ENCODE data around the gene EFCAB8.
A peak's percentile ranks its signal among the peaks of the same experiment; 100 is the strongest.

EFCAB8 gene, protein sequence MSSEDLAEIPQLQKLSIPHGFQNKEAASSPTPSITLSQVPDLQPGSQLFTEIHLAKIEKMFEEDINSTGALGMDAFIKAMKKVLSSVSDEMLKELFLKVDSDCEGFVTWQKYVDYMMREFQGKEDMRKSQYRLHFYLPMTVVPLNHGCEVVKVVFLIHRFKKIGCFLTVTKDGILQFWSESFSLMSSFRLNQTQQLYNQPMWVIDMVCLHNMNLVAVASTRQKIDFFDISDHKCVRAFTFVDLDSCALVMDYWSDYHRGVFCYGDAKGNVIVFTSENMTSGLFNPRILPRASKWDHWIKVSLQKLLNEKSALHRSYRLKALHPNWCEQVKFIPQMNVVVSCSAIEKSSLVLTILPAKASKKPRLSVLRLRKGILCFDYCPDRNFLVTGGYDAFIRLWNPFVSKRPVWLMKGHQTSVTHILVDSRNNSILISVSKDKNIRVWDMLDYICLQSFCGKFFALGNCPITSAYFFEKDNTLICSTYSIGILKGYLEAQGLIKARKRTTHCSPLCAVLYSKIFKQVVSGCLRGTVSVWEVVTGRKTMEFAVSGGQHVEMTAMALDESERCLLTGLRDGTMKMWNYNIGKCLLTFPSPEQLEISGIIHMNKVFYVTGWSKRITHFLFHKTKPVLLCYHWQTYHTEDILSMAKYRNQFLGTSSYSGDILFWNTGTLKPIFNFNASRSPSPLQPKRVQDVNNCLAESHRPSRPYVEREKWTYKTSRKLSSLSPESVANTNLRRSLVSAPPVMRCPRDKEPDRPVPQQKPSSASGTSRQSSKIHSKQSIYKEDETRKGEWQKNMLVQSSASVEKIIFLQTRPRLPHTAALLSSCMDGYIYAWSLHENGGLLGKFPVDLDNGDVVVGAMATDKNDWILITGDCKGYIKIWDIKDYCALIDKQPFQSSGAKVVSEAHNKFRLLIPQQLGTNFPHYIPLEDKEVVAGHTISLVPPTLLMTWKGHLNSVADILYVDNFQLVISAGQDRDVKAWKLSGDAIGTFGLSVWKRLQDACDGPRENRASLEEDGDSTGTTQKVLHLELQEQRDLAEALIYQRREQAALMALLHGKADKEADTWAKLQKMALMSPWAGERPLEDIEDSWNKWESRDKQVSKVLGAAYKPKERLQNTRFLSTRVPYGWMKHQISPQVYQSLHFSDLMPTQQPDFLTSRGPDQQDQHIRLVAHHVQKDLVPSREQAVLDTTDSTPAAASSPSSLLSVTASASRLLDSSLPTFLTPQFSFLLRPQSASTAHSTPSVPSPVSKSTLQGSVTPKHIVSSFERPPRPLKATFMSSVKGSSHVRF

GRCh38 chr20:32858701-32859372 is at the start of gene EFCAB8:
TSS of gene EFCAB8 (plus strand) at chr20:32858923. CDS start at chr20:32863793, 4,870 bp downstream.
- DNase-seq (ENCODE audit: low read depth in 3 of 3, low spot score in 1 of 3): no peak

- DNase-seq (ENCODE audit: low read depth in 3 of 3, low spot score in 1 of 3): no peak
Observed at GRCh38 chr20:32809907-32810306, 48.8 kb upstream of the EFCAB8 start.

DNA sequence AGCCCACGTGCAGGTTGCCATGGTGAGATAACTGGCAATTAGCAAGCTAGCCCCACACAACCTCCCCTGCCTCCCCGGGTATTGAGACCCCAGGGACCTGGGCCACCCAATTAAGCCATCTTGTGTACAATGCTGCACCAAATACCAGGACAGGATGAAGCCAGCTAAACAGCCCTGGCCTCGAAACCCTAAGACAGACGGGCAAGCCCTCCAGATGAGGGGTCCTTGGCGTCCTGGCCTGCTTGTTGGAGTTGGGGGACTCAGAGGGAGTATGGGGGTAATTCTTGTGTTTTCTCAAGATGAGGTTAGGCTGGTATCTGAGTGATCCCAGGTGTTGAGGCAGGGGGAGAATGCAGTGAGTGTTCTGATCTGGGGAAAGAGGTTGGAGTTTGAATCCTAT is 47.8 kb upstream of the EFCAB8 start:
- DNase-seq (ENCODE audit: low read depth in 3 of 3, low spot score in 1 of 3): no peak

DNA sequence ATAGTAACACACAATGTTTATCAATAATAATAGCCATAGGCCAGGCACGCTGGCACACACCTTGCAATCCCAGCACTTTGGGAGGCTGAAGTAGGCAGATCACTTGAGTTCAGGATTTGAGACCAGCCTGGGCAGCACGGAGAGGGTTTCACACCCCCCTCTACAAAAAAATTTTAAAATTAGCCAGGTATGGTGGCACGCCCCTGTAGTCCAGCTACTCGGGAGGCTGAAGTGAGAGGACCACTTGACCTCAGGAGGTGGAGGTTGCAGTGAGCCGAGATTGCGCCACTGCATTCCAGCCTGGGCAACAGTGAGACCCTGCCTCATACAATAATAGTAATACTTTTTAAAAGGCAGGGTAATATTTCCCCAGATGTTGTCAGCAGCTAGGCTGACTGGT is 46.8 kb upstream of the EFCAB8 start:
- DNase-seq (ENCODE audit: low read depth in 3 of 3, low spot score in 1 of 3): no peak

DNA sequence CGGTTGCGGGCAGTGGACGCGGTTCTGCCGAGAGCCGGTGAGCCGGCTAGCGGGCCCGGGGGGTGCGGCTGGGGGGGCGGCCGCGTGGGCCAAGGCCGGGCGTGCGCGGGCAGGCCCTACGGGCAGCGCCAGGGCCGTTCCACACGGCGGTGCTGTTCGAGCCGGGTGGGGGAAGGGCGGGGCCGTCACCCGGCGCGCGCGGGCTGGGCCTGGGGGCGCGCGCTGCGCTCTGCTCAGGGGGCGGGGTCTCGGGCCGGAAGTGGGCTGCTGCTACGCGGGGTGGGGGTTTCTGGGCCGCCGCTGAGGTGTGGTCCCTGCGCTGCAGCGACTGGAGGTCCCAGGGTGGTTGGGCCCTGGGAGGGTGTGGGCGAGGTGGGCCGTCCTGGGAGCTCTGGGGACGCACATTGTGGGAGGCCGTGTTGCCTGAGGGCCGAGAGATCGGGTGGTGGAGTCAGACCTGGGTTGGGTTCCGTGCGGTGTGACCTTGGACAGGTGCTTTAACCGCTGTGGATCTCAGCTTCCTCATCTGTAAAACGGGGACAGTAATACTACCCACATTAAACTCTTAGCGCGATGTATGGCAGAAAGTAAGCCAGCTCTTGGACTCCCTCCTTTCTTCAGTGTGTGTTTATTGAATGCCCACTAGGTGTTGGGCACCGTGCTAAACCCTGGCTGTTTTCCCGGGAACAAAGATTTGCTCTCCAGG is 38.6 kb upstream of the EFCAB8 start:
- DNase-seq (ENCODE audit: low read depth in 3 of 3, low spot score in 1 of 3): peak; percentile 49 to 87 (median 74)

GRCh38 chr20:32820698-32821377 is 37.9 kb upstream of the EFCAB8 start:
- no peak for DNase-seq (ENCODE audit: low read depth in 3 of 3, low spot score in 1 of 3)

- no peak for DNase-seq (ENCODE audit: low read depth in 3 of 3, low spot score in 1 of 3)
Observed at GRCh38 chr20:32822225-32822624, 36.5 kb upstream of the EFCAB8 start.

DNA sequence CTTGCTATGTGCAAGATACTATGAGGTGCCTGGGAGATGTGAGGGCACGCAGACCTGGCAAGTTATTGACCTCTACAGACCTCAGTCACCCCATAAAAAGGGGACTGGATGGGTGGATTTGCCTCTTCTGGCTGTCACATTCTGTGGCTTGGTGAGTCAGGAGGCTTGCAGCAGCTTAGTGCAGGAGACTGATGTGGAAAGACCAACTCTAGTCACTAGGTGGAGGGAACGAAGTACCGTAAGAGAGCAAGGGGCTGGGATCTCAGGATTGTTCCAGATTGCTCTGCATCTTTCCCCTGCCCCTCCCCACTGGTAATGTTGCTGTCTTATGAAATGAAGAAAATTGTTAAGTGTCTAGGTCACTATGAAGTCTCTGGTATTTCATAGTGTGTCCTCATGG is 35.6 kb upstream of the EFCAB8 start:
- DNase-seq (ENCODE audit: low read depth in 3 of 3, low spot score in 1 of 3): no peak

DNA sequence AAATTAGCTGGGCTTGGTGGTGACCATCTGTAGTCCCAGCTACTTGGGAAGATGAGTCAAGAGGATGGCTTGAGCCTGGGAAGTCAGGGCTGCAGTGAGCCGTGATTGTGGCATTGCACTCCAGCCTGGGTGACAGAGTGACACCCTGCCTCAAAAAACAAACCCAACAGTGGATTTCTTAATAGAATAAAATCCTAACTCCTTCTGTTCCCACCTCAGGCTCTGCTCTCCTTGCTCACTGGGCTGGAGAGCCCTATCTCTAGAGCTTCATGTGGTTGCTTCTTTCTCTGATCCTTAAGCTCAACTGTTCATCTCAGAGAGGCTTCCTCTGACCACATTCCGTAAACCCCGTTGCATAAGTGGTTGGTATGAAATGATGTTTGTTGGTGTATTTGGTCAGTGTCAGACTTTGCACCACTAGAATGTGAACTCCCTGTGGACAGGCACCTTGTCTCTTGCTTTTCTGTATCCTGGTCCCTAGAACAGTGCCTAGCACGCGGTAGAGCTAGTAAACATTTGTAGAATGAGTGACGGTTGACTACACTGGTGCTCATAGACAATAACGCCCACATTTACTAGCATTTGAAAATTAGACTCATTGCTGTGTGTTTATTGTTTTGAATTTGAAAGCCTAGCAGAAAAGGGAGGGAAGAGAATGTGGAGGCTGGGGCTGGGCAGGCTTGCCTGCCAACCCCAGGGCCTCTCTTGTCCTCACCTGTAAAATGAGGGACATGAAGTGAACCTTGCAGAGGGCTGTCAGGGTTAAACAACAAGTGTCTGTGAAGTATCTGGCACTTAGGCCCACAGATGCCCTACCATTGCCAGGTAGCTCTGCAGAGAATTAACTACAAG is 34.8 kb upstream of the EFCAB8 start:
- no peak for DNase-seq (ENCODE audit: low read depth in 3 of 3, low spot score in 1 of 3)

GRCh38 chr20:32828029-32828680 is 30.6 kb upstream of the EFCAB8 start:
- DNase-seq (ENCODE audit: low read depth in 3 of 3, low spot score in 1 of 3): no peak

DNA sequence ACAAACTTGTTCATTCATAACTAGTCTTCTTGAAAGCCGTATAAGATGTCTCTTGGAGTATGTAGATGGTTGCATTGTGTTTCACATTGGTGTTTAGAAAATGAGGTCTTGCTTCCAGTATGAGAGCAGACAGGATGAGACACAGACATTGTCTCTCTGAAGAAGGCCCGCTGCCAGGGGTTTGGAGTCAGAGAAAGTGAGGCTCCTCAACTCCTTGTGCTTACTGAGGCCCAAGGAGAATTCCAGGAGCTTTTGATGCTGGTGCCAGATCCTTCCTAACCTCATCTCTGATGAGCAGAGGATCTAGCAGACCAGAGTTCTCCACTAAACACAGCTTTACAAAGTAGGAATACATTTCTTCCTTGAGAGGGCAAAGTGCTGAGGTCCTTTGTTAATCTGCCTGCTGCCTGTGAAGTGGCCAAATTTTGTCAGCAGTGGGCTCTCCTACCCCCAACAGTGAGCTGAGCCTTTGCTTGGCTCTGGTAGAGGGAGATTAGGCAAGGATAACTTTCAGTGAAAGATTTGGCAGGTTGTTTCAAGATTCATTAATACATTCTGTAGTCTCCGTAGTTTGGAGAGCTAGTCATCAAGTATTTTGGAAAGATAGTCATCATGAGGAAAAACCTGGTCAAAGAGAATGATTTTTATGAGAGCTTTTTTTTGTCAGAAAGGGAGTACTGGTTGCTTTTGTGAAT is 29.3 kb upstream of the EFCAB8 start:
- DNase-seq (ENCODE audit: low read depth in 3 of 3, low spot score in 1 of 3): no peak

DNA sequence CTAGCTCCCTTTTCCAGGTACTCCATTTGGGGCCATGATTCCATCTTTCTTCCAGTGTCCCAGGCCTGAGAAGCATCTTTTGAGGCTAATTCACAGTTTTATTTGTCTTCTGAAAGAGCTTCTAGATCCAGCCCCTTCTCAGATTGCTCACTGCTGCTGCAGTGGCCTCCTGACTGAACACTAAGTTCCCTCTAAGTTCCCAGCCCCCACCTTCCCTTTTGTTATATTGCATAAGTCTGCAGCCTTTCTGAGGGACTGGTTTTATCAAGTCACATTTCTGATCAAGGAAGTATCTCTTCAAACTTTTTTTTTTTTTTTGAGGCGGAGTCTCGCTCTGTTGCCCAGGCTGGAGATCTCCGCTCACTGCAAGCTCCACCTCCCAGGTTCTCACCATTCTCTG is 28.3 kb upstream of the EFCAB8 start:
- DNase-seq (ENCODE audit: low read depth in 3 of 3, low spot score in 1 of 3): no peak

DNA sequence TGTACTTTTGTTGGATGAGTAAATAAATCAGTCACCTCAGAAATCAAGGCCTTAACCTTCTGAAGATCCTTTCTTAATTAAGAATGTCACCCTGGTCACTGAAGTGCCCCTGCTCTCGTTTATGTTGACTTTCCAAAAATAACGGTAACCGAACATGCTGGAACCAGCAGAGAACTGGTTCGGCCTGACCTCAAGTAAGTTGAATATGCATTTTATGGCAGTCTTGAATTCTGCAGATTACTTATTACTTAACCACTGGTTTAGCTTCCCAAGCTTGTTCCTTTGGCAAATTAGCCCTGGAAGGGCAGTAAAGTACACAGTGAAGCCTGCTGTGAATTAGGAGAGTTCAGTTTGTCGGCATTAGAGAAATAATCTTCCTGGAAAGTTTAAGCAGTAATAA is 26.7 kb upstream of the EFCAB8 start:
- DNase-seq (ENCODE audit: low read depth in 3 of 3, low spot score in 1 of 3): no peak

DNA sequence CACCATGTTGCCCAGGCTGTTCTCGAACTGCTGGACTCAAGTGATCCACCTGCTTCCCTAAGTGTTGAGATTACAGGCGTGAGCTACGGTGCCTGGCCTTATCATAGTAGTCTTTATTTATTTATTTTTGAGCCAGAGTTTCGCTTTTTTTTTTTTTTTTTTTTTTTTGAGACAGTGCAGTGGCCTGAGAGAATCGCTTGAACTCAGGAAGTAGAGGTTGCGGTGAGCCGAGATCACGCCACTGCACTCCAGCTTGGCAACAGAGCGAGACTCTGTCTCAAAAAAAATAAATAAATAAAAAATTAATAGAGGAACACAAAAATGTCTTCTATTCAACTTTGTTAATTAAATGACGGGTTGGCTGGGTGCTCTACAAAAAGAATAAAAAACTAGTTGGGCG is 26.1 kb upstream of the EFCAB8 start:
- DNase-seq (ENCODE audit: low read depth in 3 of 3, low spot score in 1 of 3): no peak

- DNase-seq (ENCODE audit: low read depth in 3 of 3, low spot score in 1 of 3): no peak
Observed at GRCh38 chr20:32834972-32835371, 23.8 kb upstream of the EFCAB8 start.

GRCh38 chr20:32837157-32837556 is 21.6 kb upstream of the EFCAB8 start:
- no peak for DNase-seq (ENCODE audit: low read depth in 3 of 3, low spot score in 1 of 3)

- DNase-seq (ENCODE audit: low read depth in 3 of 3, low spot score in 1 of 3): no peak
Observed at GRCh38 chr20:32839227-32839981, 19.3 kb upstream of the EFCAB8 start.

Data from stimulated activated CD4-positive, alpha-beta T cell treated with anti-CD3 and anti-CD28 coated beads, TNF-alpha, amount 100 ng/mL, for 1 hour (primary cell).